Bone marrow (tissue), 2 donors: Measurements from ENCODE around the gene SURF1.
"Not testable (repeated sequence)": the region's sequence is repeated elsewhere in the genome, so short reads cannot be mapped to it uniquely, and the experiment has no call there.

ENCODE experiments used
- DNase-seq, 2 donors: peaks; one replicate each; lab custom pipeline; 2025; lab: John Stamatoyannopoulos, UW

The SURF1 gene

DNA sequence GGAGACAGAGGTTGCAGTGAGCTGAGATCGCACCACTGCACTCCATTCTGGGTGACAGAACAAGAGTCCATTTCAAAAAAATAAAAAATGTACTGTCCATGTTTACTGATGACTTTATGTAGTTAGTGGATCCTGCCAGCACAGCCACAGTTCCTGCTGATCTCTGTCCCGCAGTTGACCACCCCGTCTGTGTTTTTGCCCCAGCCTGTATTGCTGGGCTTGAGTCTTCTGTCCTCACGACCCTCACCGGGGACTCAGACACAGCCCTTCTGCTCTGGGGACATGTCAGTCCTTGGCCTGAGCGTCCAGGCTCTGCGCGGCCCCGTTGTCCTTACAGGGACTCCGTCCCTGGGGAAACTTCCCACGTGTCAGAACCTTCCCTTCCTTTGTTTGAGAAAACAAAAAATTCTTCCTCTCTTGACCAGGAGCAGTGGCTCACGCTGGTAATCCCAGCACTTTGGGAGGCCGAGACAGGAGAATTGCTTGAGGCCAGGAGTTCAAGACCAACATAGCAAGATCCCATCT lies 34.8 kb downstream of the SURF1 start:
- DNase-seq: no peak

DNA sequence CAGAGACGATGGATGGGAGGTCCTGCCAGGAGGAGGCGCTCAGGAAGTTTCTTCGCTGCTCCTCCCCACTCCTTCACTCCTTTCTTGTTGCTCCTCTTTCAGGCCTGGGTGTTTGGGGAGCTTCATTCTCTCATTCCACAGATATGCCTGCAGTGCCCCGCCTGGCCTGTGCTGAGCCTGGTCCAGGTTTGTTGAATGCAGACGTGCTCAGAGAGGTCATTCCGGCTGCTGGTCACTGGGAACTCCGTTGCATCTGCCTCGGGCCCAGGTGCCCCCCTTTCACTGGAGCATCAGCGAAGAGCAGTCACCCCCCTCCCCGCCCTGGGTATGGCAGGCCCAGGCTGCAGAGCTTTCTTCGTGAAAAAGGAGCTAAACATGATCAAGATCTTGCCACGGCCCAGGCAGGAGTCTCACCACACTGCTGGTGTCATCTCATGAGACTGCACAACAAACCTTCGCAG lies 35.8 kb downstream of the SURF1 start:
- no peak for DNase-seq

DNA sequence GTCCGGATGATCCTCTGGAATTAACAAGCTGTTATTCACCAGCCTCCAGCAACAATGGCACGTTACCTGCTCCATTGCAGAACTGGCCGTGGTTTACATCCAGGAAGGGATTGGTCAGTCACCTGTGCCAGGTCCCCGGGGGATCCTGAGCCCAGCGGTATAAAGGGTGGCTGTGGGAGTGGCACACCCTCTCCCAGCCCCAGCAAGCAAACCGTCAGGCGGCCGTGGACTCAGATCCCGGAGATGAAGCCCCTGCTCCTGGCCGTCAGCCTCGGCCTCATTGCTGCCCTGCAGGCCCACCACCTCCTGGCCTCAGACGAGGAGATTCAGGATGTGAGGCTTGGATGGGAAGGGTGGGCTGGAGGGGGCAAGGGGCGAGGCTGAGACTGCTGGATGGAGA lies 38.7 kb downstream of the SURF1 start:
- not testable (repeated sequence) for DNase-seq

DNA sequence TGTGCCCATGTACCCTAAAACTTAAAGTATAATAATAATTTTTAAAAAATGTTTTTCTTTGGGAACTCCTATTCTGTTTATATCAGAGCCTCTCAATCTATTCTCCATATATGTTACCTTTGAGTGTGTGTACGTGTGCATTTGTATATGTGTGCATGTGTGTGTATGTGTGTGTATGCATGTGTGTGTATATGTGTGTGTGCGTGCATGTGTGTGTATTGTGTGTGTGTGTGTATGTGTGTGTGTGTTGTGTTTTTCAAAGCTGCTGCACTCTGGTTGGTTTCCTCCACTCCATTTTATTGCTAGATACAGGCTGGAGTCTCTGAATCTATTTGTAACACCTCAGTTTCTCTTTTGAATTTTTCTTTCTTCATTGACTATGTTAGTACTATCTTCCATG lies 40.3 kb downstream of the SURF1 start:
- DNase-seq: no peak

DNA sequence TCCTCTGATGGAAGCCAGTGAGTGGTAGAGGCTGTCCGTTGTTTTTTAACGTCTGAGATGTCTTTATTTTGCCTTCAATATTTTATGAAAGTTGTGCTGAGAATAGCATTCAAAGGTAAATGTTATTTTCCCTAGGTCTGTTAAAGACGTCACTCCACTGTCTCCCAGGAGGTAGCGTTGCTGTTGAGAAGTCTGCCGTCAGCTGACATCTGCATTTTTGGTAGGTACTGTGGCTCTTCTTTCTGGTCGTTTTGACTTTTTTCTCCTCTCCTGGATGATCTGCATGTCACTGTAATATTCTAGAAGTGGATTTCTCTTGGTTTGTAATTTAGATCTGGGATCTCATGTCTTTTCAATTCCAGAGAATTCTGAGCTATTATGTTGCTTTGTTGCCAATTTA lies 46.7 kb downstream of the SURF1 start:
- no peak for DNase-seq

DNA sequence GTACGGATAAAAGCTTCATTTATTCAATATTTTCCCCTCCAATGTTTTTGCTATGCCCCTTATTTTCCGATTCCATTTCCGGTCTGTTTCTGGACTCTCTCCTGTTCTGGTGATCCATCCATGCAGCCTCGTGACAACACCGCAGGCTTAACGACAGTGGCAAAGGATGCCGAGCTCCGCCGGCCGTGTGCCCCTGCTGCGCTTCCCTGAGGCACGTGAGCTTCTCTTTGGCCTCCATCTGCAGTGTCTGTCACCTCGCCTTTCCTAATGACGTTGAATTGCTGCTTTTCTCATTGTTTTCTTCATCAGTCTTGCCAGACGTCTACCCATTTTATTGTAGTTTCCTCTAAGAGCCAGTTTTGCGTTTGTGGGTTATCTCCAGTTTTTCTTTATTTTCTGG lies 49.0 kb downstream of the SURF1 start:
- no peak for DNase-seq

DNA sequence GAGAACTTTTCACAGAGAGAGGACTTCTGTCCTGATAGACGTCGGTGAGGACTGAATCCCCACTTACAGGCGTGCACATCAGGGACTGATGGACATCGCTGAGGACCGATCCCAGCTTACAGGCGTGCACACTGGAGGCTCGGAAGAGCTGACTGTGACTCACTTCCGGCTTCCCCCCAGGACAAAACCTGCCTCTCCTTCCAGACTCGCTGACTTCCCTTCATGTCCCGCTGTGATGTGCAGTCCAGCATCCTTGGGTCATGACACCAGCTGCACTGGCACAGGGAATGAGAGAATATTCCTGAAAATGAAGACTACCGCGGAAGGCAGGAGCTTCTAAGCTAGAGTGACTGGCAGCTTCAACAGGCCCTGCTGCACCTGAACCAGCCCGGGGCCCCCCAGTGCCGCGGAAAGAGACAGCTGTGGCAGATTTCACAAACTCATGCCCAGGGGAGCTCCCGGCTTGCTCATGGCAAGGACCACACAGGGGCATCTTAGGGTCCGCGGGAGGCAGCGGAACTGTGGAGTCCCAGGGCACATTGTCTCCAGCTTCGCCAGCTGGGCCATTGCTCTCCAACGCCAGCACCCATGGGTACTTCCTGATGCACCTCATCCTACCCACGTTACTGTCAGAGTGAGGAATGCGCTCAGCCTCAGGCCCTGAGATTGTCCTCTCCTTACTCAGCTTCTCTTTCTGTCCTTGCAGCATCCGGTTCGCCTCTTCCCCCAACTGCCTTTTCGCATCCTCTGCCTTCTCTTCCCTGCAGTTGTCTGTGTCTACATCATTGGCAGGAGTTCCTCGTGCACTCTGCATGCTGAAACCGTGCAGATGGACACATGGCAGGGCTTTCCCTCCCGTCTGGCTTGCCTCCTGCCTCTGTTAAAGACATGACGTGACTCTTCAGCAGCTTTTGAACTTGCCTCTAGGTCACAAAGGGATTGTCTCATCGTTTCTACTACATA lies 49.8 kb downstream of the SURF1 start:
- no peak for DNase-seq

DNA sequence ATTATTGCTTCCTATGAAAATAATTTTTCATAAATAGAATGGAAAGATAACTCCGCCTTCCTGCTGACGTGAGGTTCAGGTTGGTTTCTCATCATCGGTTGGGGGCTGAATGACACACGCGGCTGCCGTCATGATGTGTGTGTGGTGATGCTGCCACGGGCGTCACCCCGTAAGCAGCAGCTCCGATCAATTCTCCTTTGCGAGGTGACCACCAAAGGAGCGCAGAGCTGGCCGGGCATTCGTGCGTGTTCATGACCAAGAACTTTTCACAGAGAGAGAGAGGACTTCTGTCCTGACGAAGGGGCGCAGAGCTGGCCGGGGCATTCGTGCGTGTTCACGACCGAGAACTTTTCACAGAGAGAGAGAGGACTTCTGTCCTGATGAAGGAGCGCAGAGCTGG lies 50.6 kb downstream of the SURF1 start:
- no peak for DNase-seq

DNA sequence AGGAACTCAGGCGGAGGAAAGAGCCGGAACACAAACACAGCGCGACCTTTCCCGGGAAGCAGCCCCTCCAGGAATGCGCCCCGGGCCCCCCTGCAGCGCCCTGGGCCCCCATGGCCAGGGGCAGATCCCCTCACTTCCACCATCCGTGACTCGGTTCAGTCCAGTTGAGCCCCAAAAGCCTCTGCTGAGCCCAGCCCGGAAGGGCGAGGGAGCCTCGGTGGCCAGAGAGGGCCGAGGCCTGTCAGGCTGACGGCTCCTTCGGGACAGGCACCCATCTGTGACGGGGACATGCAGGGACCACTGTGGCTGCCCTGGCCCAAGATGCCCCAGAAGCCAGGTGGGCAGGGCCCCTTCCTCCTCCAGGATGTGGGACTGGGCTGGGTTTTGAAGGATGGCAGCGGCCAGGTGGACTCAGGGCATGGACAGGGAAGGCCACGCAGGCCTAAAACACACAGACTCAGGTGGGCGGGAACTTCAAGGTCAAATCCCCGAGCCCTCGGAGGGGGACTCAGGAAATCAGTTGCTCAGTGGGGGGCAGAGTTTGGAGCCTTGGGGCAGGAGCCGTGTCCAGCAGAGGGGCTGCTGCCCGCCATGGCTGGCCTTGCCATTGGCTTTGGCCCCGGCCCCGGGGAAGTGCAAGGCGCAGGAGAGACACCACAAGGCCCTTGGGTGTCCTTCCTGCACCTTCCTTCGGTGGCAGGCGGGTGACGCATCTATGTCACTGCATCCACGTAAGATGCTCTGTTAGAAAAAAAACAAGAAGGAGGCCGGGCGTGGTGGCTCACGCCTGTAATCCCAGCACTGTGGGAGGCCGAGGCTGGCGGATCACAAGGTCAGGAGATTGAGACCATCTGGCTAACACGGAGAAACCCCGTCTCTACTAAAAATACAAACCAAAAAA lies 51.6 kb downstream of the SURF1 start:
- DNase-seq: no peak

DNA sequence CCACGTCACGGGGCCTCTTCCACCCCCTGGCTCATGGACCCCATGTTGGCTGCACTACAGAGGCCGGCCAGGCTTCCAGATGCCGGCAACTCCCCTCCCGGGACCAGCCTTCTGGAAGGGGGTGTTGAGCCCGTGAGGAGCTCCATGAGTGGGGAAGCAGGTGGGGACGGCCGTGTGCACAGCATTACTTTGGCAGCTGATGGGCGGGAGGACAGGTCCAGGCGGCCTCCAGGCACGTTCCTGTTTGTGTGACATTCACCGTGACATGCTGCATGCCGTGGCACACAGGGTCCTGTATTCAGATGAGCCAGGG lies 52.2 kb downstream of the SURF1 start:
- DNase-seq: no peak

DNA sequence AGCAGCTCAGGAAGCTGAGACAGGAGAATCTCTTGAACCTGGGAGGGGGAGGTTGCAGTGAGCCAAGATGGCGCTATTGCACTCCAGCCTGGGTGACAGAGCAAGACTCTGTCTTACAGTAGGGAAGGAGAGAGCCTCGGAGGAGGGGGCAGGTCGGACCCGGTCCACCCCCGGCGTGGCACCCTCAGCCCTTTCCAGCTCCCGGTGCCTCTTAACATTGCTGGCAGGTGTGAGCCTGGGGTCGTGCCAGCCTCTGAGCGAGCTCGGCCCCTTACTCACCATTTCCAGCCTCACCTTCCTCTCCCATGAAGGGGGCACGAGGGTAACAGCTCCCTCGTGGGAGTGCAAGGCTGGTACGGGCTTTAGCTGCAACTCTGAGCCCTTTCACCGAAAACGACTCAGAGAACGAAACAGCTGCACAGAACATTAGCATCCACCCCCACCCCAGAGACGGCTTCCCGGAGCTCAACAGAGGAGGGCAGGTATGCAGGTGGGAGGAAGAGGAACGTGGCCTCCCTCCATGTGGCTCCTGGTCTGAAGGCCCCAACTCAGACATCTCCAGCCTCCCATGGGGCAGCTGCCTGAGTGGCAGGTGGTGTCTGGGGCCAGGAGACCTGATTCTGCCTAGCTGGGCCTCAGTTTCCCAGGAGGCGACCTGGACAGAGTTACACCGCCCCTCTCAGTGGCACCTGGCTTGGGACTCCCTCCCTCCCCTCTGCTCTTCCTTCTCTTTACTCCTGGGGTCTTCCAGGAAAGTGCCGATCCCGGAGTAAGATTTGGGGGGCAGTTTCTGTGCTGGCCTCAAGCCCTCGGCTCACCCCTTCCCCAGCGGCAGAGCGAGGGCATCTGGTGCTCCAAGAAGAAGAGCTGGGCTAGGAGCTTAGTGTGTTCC lies 52.8 kb downstream of the SURF1 start:
- no peak for DNase-seq
